Hepatocyte (in vitro differentiated cells): ENCODE measurements around the gene IRAK1BP1.
"Not testable (repeated sequence)": the region's sequence is repeated elsewhere in the genome, so short reads cannot be mapped to it uniquely, and the experiment has no call there.

Source experiments
- EZH2 ChIP-seq: fragments of 200-600 bp; sonication (generic); IDR thresholded peaks from 2 replicates; pipeline ENCODE4 v1.6.1; 2016; ENCODE audit warnings: antibody characterized with exemption, mild to moderate bottlenecking, borderline replicate concordance
- EZH2phosphoT487 ChIP-seq: fragments of 200-600 bp; sonication (generic); IDR thresholded peaks from one replicate; pipeline ENCODE4 v1.6.1; 2018; ENCODE audit warnings: antibody characterized with exemption, mild to moderate bottlenecking, low read depth, moderate library complexity; ENCODE audit not compliant: unreplicated experiment, severe bottlenecking
- TF ChIP-seq, protein P1 (sequence below): fragments of 200-600 bp; sonication (generic); IDR thresholded peaks from 2 replicates; pipeline ENCODE4 v1.5.1; 2016; ENCODE audit warnings: antibody characterized with exemption, mild to moderate bottlenecking; ENCODE audit not compliant: poor library complexity

DNA sequence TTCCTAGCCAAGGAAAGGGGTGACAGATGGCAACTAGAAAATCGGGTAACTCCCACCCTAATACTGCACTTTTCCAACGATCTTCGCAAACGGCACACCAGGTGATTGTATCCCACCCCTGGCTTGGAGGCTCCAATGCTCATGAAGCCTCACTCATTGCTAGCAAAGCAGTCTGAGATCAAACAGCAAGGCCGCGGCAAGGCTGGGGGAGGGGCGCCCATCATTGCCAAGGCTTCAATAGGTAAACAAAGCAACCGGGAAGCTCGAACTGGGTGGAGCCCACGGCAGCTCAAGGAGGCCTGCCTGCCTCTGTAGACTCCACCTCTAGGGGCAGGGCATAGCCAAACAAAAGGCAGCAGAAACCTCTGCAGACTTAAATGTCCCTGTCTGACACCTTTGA, 53.8 kb downstream of the IRAK1BP1 start:
- TF ChIP-seq, protein P1, sequence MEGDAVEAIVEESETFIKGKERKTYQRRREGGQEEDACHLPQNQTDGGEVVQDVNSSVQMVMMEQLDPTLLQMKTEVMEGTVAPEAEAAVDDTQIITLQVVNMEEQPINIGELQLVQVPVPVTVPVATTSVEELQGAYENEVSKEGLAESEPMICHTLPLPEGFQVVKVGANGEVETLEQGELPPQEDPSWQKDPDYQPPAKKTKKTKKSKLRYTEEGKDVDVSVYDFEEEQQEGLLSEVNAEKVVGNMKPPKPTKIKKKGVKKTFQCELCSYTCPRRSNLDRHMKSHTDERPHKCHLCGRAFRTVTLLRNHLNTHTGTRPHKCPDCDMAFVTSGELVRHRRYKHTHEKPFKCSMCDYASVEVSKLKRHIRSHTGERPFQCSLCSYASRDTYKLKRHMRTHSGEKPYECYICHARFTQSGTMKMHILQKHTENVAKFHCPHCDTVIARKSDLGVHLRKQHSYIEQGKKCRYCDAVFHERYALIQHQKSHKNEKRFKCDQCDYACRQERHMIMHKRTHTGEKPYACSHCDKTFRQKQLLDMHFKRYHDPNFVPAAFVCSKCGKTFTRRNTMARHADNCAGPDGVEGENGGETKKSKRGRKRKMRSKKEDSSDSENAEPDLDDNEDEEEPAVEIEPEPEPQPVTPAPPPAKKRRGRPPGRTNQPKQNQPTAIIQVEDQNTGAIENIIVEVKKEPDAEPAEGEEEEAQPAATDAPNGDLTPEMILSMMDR, result not testable (repeated sequence)
- TF ChIP-seq EZH2, EZH2phosphoT487: not testable (repeated sequence)
